Nucleus accumbens (tissue), 56 donors: ENCODE results near the gene WWTR1.

Source experiments
- DNase-seq, 56 donors: peaks; one replicate each; lab custom pipeline; 2025; lab: John Stamatoyannopoulos, UW

Gene WWTR1

GRCh38 chr3:149655826-149656574, 1.8 kb downstream of the WWTR1 start:
- DNase-seq, result no peak

GRCh38 chr3:149654188-149654601, 3.6 kb downstream of the WWTR1 start:
- DNase-seq, result no peak

GRCh38 chr3:149653564-149653963, 4.3 kb downstream of the WWTR1 start:
- no peak for DNase-seq

GRCh38 chr3:149653136-149653535, 4.7 kb downstream of the WWTR1 start:
- no peak for DNase-seq

GRCh38 chr3:149650828-149651227, 7.0 kb downstream of the WWTR1 start:
- no peak for DNase-seq

GRCh38 chr3:149648525-149648924, 9.3 kb downstream of the WWTR1 start:
- no peak for DNase-seq

GRCh38 chr3:149647812-149648211, 10.0 kb downstream of the WWTR1 start:
- no peak for DNase-seq

- DNase-seq, result no peak
Observed at GRCh38 chr3:149647285-149647684, 10.5 kb downstream of the WWTR1 start.

GRCh38 chr3:149646181-149646766, 11.6 kb downstream of the WWTR1 start:
- no peak for DNase-seq

- DNase-seq, result no peak
Observed at GRCh38 chr3:149643963-149644362, 13.9 kb downstream of the WWTR1 start.

GRCh38 chr3:149643482-149643798, 14.4 kb downstream of the WWTR1 start:
- no peak for DNase-seq

GRCh38 chr3:149640976-149641728, 16.7 kb downstream of the WWTR1 start:
- no peak for DNase-seq

GRCh38 chr3:149639093-149639486, 18.7 kb downstream of the WWTR1 start:
- DNase-seq, result no peak

GRCh38 chr3:149638228-149639092, 19.4 kb downstream of the WWTR1 start:
- peak in 14 of 56 donors; percentile 2 to 35 (median 12) for DNase-seq

- DNase-seq, result no peak
Observed at GRCh38 chr3:149635396-149635795, 22.4 kb downstream of the WWTR1 start.

- DNase-seq, result no peak
Observed at GRCh38 chr3:149634573-149634972, 23.3 kb downstream of the WWTR1 start.

GRCh38 chr3:149634072-149634471, 23.8 kb downstream of the WWTR1 start:
- no peak for DNase-seq

- no peak for DNase-seq
Observed at GRCh38 chr3:149632225-149632624, 25.6 kb downstream of the WWTR1 start.

- no peak for DNase-seq
Observed at GRCh38 chr3:149630806-149631205, 27.0 kb downstream of the WWTR1 start.

GRCh38 chr3:149628957-149629670, 28.7 kb downstream of the WWTR1 start:
- DNase-seq, result no peak
